Measurements from ENCODE around the gene DHRS12.

GRCh38 chr13:51734786-51735185 is 69.2 kb downstream of the DHRS12 start:
- TF ChIP-seq CTCF (conservative IDR thresholded peaks at IDR 0.05) (no peak), EZH2 (IDR thresholded peaks at IDR 0.05; ENCODE audit: low read depth) (no peak)

All from PC-9 (cell line).